Natural killer cell treated with Interleukin-12 subunit alpha and Interleukin-12 subunit beta and Interleukin-15 and Interleukin-18, amount 100 ng/mL, for 72 hours (primary cell): ENCODE results near the gene DUXB. TPM values are rescaled to one million over a fixed set of nuclear protein-coding genes. Genes with fewer than 3 reads are reported as not detected.

Experiments
- ATAC-seq, 2 donors: fragments of 150-1000 bp; cut with Tn5 transposase in 1 of 2; sonication (Bioruptor Pico), chemical (Tn5 transposase) in 1 of 2; 2 replicates each; pipeline ENCODE4 v1.10.0; 2021
- DNase-seq: peaks from one replicate; pipeline ENCODE4 v3.0.0; 2022; ENCODE audit warnings: low spot score
- H3K27ac Mint-ChIP-seq, 2 donors: 1 replicate in 1 of 2; 2 replicates in 1 of 2; pipeline ENCODE4 v1.8.0; 2022; ENCODE audit warnings: mixed read lengths in 2 of 2, mild to moderate bottlenecking in 1 of 2, moderate library complexity in 1 of 2
- H3K27me3 Mint-ChIP-seq, 2 donors: 1 replicate in 1 of 2; 2 replicates in 1 of 2; pipeline ENCODE4 v1.8.0; 2022; ENCODE audit warnings: mixed read lengths in 2 of 2
- H3K36me3 Mint-ChIP-seq: one replicate; pipeline ENCODE4 v1.8.0; 2022; ENCODE audit warnings: mixed read lengths
- H3K4me1 Mint-ChIP-seq, 2 donors: 1 replicate in 1 of 2; 2 replicates in 1 of 2; pipeline ENCODE4 v1.8.0; 2022; ENCODE audit warnings: low read depth in 2 of 2, mixed read lengths in 2 of 2, mild to moderate bottlenecking in 1 of 2
- H3K4me3 Mint-ChIP-seq: one replicate; pipeline ENCODE4 v1.8.0; 2022; ENCODE audit warnings: mixed read lengths
- H3K9me3 Mint-ChIP-seq: 2 replicates; pipeline ENCODE4 v1.8.0; 2022; ENCODE audit warnings: mixed read lengths
- total RNA-seq, 2 donors: library from RNA; stranded (reverse); gene quantifications; one replicate each; pipeline ENCODE4 v1.2.3, GENCODE V29; 2022

The DUXB gene, protein sequence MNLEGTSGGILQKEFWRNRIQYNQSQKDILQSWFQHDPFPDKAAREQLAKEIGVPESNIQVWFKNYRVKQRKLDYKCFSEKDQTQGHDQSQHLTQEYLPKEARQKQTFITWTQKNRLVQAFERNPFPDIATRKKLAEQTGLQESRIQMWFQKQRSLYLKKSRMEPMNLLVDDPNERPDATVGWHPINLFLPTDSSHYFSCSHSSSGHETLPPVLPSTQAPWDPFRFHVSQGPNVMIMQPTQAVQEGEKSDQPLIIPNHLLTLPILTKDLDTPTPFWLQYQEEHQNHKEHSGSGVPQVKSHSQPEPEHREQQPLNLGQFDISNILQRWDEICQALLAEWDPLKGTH
- total RNA-seq = not detected

DNA sequence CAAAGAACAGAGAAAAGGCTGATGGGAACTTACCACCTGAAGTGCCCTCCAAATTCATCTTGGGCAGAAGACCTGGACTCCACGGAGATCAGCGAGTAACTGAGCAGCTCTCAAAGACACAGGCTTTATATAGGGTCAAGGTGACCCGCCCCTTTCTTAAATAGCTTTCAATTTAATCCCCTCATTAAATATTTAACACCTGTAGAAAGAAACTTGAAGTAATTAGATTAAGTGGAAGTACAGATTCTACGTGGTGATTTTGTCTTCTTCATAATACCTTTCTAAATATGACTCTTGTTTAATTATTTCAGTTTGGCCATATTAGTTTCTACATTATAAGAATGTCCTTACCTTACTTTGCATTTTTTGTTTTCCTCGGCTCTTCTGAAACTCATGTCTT is at the start of gene DUXB:
TSS of gene DUXB (minus strand) at position 101 of the 400 bp plus-strand sequence. CDS start at position 58, 43 bp downstream.
- no peaks in the 10 kb centered on the region for H3K4me1 Mint-ChIP-seq
- H3K36me3 Mint-ChIP-seq = no peaks in the 10 kb centered on the region
- DNase-seq = no peak
- ATAC-seq = no peak
- H3K27me3 Mint-ChIP-seq = no peaks in the 10 kb centered on the region
- no peak within 1 kb of the TSS for H3K4me3 Mint-ChIP-seq
- H3K27ac Mint-ChIP-seq = no peak within 1 kb of the TSS
- no peaks in the 10 kb centered on the region for H3K9me3 Mint-ChIP-seq

DNA sequence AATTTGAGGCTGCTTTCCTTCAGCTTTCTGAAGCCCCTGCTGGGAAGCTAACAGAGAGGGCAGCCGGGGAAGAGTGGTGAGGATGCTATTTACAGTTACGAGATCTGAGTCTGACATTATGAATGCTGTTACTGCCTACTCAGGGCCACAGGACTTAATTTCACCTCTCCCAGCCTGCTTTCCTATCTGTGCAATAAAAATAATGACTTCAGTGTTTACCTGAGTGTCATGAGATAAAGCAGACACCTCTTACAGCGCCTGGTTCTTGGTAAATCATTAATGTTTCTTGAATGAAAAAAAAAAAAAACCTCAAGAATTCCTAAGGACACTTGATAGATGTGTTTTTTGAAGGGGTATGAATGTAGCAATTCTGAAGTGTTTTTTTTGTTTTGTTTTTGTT is 49.3 kb upstream of the DUXB start:
- no peak for ATAC-seq
- Mint-ChIP-seq H3K4me1 (no peaks in the 10 kb centered on the region), H3K9me3 (no peaks in the 10 kb centered on the region), H3K4me3 (no peak overlapping the region), H3K36me3 (no peaks in the 10 kb centered on the region), H3K27me3 (peaks cover 12 to 32% of the 10 kb centered on the region in 2 donors), H3K27ac (no peak overlapping the region)
- DNase-seq = no peak

- H3K4me1 Mint-ChIP-seq = no peaks in the 10 kb centered on the region
- H3K36me3 Mint-ChIP-seq = peaks cover 16% of the 10 kb centered on the region
- peaks cover 12 to 41% of the 10 kb centered on the region in 2 donors for H3K27me3 Mint-ChIP-seq
- H3K4me3 Mint-ChIP-seq = no peak overlapping the region
- ATAC-seq = no peak
- peaks cover 2% of the 10 kb centered on the region for H3K9me3 Mint-ChIP-seq
- H3K27ac Mint-ChIP-seq = no peak overlapping the region
- DNase-seq = no peak
Measured at GRCh38 chr16:75746359-75746758, 45.1 kb upstream of the DUXB start.

DNA sequence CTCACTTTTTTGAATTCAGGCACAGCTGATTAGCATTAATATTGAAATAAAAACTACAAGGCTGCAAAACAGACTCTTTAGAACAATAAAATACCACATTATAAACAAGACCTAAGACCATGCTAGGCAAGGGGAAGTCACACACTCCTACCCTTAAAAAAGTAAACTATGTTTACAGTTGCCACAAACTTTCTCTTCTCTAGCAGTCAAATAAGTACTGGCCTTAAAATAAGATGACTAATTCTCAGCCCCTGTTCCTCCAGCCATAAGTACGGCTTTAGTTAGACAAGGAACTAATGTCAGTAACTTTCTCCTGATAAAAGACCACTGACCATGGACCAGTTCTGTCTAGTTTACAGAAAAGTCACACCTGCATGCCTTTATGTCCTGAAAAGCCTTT is 44.6 kb upstream of the DUXB start:
- Mint-ChIP-seq H3K27ac (no peak overlapping the region), H3K4me1 (no peaks in the 10 kb centered on the region), H3K36me3 (peaks cover 16% of the 10 kb centered on the region), H3K27me3 (peaks cover 12 to 41% of the 10 kb centered on the region in 2 donors), H3K4me3 (no peak overlapping the region), H3K9me3 (peaks cover 2% of the 10 kb centered on the region)
- ATAC-seq (no peak), DNase-seq (no peak)

- Mint-ChIP-seq H3K36me3 (peaks cover 16% of the 10 kb centered on the region), H3K27ac (no peak overlapping the region), H3K4me1 (no peaks in the 10 kb centered on the region), H3K4me3 (no peak overlapping the region), H3K27me3 (peaks cover 12 to 41% of the 10 kb centered on the region in 2 donors), H3K9me3 (peaks cover 2% of the 10 kb centered on the region)
- DNase-seq (no peak), ATAC-seq (no peak)
Measured at GRCh38 chr16:75745242-75745641, 44.0 kb upstream of the DUXB start.

DNA sequence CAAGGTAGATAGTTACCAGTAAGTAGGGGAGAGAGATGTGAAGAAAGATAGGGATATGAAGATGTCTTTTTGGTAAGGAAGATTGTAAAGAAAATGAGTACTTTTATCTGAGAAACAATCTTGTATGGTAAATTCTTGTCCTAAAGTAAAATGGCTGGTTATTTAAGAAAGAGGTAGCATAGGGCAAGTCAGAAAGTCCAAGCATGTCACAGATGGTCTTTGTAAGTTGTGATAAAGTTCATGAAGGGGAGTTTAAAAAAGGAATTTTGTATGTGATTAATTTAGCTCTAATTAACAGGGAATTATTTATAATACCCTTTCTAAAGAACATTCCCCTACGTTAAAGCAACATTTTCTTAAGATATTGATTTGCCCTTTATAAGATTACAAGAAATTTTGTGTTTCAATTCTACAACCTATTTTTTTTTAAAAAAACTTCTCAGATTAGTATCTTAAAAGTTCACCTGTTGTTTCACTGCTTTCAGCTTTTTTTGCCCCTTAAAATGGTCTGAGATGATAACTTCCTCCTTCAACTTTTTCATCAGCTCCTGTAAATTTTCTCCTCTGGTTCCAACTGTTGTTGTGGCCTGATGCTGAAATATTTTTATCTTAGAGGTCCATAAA is 41.3 kb upstream of the DUXB start:
- H3K4me3 Mint-ChIP-seq = no peak overlapping the region
- DNase-seq (no peak), ATAC-seq (no peak)
- peaks cover 5 to 39% of the 10 kb centered on the region in 2 donors for H3K27me3 Mint-ChIP-seq
- peaks cover 21% of the 10 kb centered on the region for H3K36me3 Mint-ChIP-seq
- no peak overlapping the region for H3K27ac Mint-ChIP-seq
- H3K4me1 Mint-ChIP-seq = no peaks in the 10 kb centered on the region
- H3K9me3 Mint-ChIP-seq = peaks cover 10% of the 10 kb centered on the region

GRCh38 chr16:75733305-75734211 is 32.3 kb upstream of the DUXB start:
- H3K4me3 Mint-ChIP-seq = no peak overlapping the region
- H3K9me3 Mint-ChIP-seq = no peaks in the 10 kb centered on the region
- H3K27me3 Mint-ChIP-seq = peaks cover 1 to 8% of the 10 kb centered on the region in 2 donors
- no peaks in the 10 kb centered on the region for H3K36me3 Mint-ChIP-seq
- H3K27ac Mint-ChIP-seq = no peak overlapping the region
- no peak for ATAC-seq
- no peak for DNase-seq
- H3K4me1 Mint-ChIP-seq = no peaks in the 10 kb centered on the region

DNA sequence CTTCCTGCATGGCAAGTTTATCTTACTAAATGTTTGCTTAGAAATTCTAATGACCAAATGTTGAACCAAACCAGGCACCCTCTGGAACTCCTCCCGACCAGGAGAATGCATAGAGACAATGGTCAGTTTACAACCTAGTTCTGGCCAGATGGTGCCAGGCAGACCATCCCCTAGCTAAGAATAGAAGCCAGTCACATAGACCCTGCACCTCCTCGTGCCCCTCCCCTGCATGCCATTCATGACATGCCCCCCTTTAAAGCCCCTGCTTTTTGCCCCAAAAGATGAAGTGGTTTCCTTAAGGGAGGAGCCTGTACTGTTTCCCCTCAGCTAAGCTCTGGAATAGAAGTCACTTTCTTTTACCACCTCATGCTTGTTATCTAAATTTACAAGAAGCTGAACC is 31.6 kb upstream of the DUXB start:
- no peaks in the 10 kb centered on the region for H3K9me3 Mint-ChIP-seq
- H3K4me3 Mint-ChIP-seq = no peak overlapping the region
- no peaks in the 10 kb centered on the region for H3K4me1 Mint-ChIP-seq
- no peaks in the 10 kb centered on the region for H3K36me3 Mint-ChIP-seq
- no peak for DNase-seq
- no peak overlapping the region for H3K27ac Mint-ChIP-seq
- ATAC-seq = no peak
- peaks cover 0 to 4% of the 10 kb centered on the region in 2 donors for H3K27me3 Mint-ChIP-seq

- Mint-ChIP-seq H3K36me3 (no peaks in the 10 kb centered on the region), H3K4me1 (no peaks in the 10 kb centered on the region), H3K27ac (no peak overlapping the region), H3K9me3 (peaks cover 2% of the 10 kb centered on the region), H3K4me3 (no peak overlapping the region), H3K27me3 (peaks cover 0 to 2% of the 10 kb centered on the region in 2 donors)
- no peak for ATAC-seq
- DNase-seq = no peak
Measured at GRCh38 chr16:75727221-75727620, 26.0 kb upstream of the DUXB start.

GRCh38 chr16:75726390-75726789 is 25.1 kb upstream of the DUXB start, which contains the start of gene CPHXL:
TSS of gene CPHXL (minus strand) at chr16:75726490. CDS start at chr16:75726442, 48 bp downstream.
- Mint-ChIP-seq H3K4me1 (no peaks in the 10 kb centered on the region), H3K27me3 (peaks cover 0 to 9% of the 10 kb centered on the region in 2 donors), H3K4me3 (no peak within 1 kb of the TSS), H3K36me3 (peaks cover 5% of the 10 kb centered on the region), H3K9me3 (peaks cover 8% of the 10 kb centered on the region), H3K27ac (no peak within 1 kb of the TSS)
- no peak for DNase-seq
- no peak for ATAC-seq

- ATAC-seq = no peak
- peaks cover 15% of the 10 kb centered on the region for H3K9me3 Mint-ChIP-seq
- no peak overlapping the region for H3K4me3 Mint-ChIP-seq
- H3K4me1 Mint-ChIP-seq = no peaks in the 10 kb centered on the region
- peaks cover 11% of the 10 kb centered on the region for H3K36me3 Mint-ChIP-seq
- DNase-seq = no peak
- no peak overlapping the region for H3K27ac Mint-ChIP-seq
- H3K27me3 Mint-ChIP-seq = peaks cover 0 to 22% of the 10 kb centered on the region in 2 donors
Measured at GRCh38 chr16:75718452-75718851, 17.2 kb upstream of the DUXB start.

- ATAC-seq = no peak
- Mint-ChIP-seq H3K27me3 (peaks cover 0 to 7% of the 10 kb centered on the region in 2 donors), H3K4me3 (no peak overlapping the region), H3K27ac (no peak overlapping the region), H3K36me3 (peaks cover 4% of the 10 kb centered on the region), H3K4me1 (no peaks in the 10 kb centered on the region), H3K9me3 (peaks cover 3% of the 10 kb centered on the region)
- no peak for DNase-seq
Measured at GRCh38 chr16:75714661-75715060, 13.4 kb upstream of the DUXB start.

- H3K36me3 Mint-ChIP-seq = peaks cover 4% of the 10 kb centered on the region
- no peak overlapping the region for H3K4me3 Mint-ChIP-seq
- DNase-seq = no peak
- H3K9me3 Mint-ChIP-seq = no peaks in the 10 kb centered on the region
- no peak overlapping the region for H3K27ac Mint-ChIP-seq
- ATAC-seq = no peak
- peaks cover 0 to 2% of the 10 kb centered on the region in 2 donors for H3K27me3 Mint-ChIP-seq
- no peaks in the 10 kb centered on the region for H3K4me1 Mint-ChIP-seq
Measured at GRCh38 chr16:75710344-75710743, 9.1 kb upstream of the DUXB start.
